Muscle layer of duodenum (tissue), 2 donors: Measurements from ENCODE around the gene CCDC142.

Source experiments
- H3K27ac ChIP-seq: one replicate; pipeline ENCODE4 v1.7.0; 2013; ENCODE audit warnings: mild to moderate bottlenecking, low read length
- H3K27me3 ChIP-seq: one replicate; pipeline ENCODE4 v1.7.0; 2013; ENCODE audit warnings: low read depth, mild to moderate bottlenecking, control low read depth, low read length
- H3K36me3 ChIP-seq, 2 donors: one replicate each; pipeline ENCODE4 v1.7.0; 2013; ENCODE audit warnings: low read length in 2 of 2, control low read depth in 1 of 2, mild to moderate bottlenecking in 1 of 2; ENCODE audit not compliant: insufficient read depth in 2 of 2, control insufficient read depth in 1 of 2
- H3K4me1 ChIP-seq, 2 donors: one replicate each; pipeline ENCODE4 v1.7.0; 2013; ENCODE audit warnings: low read length in 2 of 2, mild to moderate bottlenecking in 2 of 2, control low read depth in 1 of 2, moderate library complexity in 1 of 2; ENCODE audit not compliant: insufficient read depth in 2 of 2, control insufficient read depth in 1 of 2
- H3K4me3 ChIP-seq, 2 donors: one replicate each; pipeline ENCODE4 v1.7.0; 2013; ENCODE audit warnings: low read length in 2 of 2, low read depth in 1 of 2, mild to moderate bottlenecking in 1 of 2
- H3K9me3 ChIP-seq, 2 donors: one replicate each; pipeline ENCODE4 v1.7.0; 2013; ENCODE audit warnings: low read length in 2 of 2, control low read depth in 1 of 2, mild to moderate bottlenecking in 1 of 2; ENCODE audit not compliant: control insufficient read depth in 1 of 2
- donor health status: healthy.

The CCDC142 gene

DNA sequence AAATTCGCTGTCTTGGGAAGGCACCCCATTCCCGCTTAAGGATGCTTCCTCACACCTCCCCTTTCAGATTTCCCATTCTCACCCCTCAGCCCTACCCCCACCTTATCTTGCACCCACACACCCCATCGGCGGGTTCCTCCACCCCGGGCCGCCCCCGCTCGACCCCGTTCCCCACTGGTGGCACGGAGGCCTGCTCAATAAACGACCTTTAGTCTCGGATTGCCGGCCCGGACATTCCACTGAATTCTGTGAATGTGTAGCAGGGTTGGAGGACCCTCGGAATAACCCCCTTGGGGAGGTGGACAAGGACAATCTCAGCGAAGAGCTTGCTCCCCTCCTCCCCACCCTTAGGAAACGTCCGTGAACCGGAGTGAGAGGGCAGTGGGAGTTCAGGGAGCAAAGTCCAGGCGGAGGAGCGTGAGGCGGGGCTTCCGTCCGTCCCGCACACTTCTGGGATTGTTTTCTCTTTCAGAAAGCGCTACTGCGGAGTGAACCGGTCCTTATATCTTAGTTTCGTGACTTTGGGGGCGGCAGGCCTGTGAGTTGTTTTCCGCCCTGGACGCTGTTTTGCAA, 19.4 kb upstream of the CCDC142 start:
- no peaks in the 10 kb centered on the region for H3K9me3 ChIP-seq
- H3K36me3 ChIP-seq, result peaks cover 13 to 22% of the 10 kb centered on the region in 2 donors
- H3K27ac ChIP-seq, result peak overlapping the region; percentile 83
- H3K27me3 ChIP-seq, result peaks cover 33% of the 10 kb centered on the region
- peak overlapping the region; percentile 62 to 80 for H3K4me3 ChIP-seq
- peaks cover 22 to 71% of the 10 kb centered on the region in 2 donors for H3K4me1 ChIP-seq

- H3K9me3 ChIP-seq, result no peaks in the 10 kb centered on the region
- peaks cover 17 to 67% of the 10 kb centered on the region in 2 donors for H3K4me1 ChIP-seq
- peaks cover 38% of the 10 kb centered on the region for H3K27me3 ChIP-seq
- no peak overlapping the region for H3K27ac ChIP-seq
- no peak overlapping the region for H3K4me3 ChIP-seq
- peaks cover 13 to 20% of the 10 kb centered on the region in 2 donors for H3K36me3 ChIP-seq
Observed at GRCh38 chr2:74501335-74502071, 18.7 kb upstream of the CCDC142 start.

- H3K4me1 ChIP-seq, result peaks cover 11 to 57% of the 10 kb centered on the region in 2 donors
- no peaks in the 10 kb centered on the region for H3K9me3 ChIP-seq
- H3K27ac ChIP-seq, result no peak overlapping the region
- no peak overlapping the region for H3K4me3 ChIP-seq
- peaks cover 10 to 15% of the 10 kb centered on the region in 2 donors for H3K36me3 ChIP-seq
- H3K27me3 ChIP-seq, result peaks cover 38% of the 10 kb centered on the region
Observed at GRCh38 chr2:74500578-74500946, 17.8 kb upstream of the CCDC142 start.

- Histone ChIP-seq H3K27me3 (peaks cover 38% of the 10 kb centered on the region), H3K4me1 (peaks cover 7 to 52% of the 10 kb centered on the region in 2 donors), H3K27ac (no peak overlapping the region), H3K9me3 (no peaks in the 10 kb centered on the region), H3K36me3 (peaks cover 5 to 10% of the 10 kb centered on the region in 2 donors), H3K4me3 (peak overlapping the region in 1 of 2 donors; percentile 54)
Observed at GRCh38 chr2:74499940-74500577, 17.3 kb upstream of the CCDC142 start.

DNA sequence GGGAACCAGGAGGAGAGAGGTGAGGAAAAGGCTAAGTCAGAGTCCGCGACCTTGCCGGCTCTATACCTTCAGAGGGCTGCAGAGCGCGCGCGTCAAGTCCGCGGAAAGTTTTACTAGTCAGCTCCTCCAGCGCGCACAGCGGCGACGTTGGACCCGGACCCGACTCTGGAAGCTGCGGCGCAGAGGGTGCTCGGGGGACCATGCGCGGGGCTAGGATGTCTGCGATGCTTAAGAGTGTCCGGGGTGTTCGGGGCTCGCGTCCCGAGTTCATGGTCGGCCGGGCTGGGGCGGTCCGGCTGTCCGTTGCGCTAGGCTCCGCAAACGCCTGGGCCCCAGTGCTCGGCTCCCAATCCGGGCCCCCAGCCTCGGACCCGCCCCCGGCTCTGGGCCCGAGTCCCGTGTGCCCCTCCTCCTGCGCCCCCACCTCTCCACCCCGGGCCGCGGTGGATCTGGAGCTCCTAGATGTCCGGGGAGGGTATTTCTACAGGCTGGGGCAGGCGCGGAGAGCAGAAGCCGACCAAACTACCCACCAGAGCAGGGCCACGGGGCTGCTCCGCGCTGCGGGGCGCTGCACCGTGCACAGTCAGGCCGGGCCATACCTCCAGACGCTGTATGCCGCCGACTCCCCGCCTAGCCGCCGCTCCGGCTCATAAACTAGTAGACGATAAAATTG, 16.6 kb upstream of the CCDC142 start, which contains the start of gene LBX2:
Gene LBX2, minus strand, starts transcription at position 337 of the 673 bp plus-strand sequence. Its CDS starts 66 bp downstream, at position 271.
- peaks cover 38% of the 10 kb centered on the region for H3K27me3 ChIP-seq
- peaks cover 7 to 46% of the 10 kb centered on the region in 2 donors for H3K4me1 ChIP-seq

GRCh38 chr2:74498500-74499266, 15.9 kb upstream of the CCDC142 start:
- H3K36me3 ChIP-seq, result peaks cover 5 to 6% of the 10 kb centered on the region in 2 donors
- no peak overlapping the region for H3K27ac ChIP-seq
- peak overlapping the region; percentile 52 to 54 for H3K4me3 ChIP-seq
- peaks cover 38% of the 10 kb centered on the region for H3K27me3 ChIP-seq
- no peaks in the 10 kb centered on the region for H3K9me3 ChIP-seq
- peaks cover 3 to 41% of the 10 kb centered on the region in 2 donors for H3K4me1 ChIP-seq

More for the DNA sequence above, 16.6 kb upstream of the CCDC142 start, which contains the start of gene LBX2:
- no peak within 1 kb of the TSS for H3K27ac ChIP-seq
- no peaks in the 10 kb centered on the region for H3K9me3 ChIP-seq
- peak within 1 kb of the TSS; percentile 52 to 54 for H3K4me3 ChIP-seq
- peaks cover 0 to 4% of the 10 kb centered on the region in 2 donors for H3K36me3 ChIP-seq

- Histone ChIP-seq H3K4me3 (peak overlapping the region; percentile 52 to 54), H3K9me3 (no peaks in the 10 kb centered on the region), H3K27me3 (peaks cover 38% of the 10 kb centered on the region), H3K36me3 (peaks cover 12 to 14% of the 10 kb centered on the region in 2 donors), H3K27ac (no peak overlapping the region), H3K4me1 (peaks cover 3 to 34% of the 10 kb centered on the region in 2 donors)
Observed at GRCh38 chr2:74497777-74498499, 15.1 kb upstream of the CCDC142 start.

DNA sequence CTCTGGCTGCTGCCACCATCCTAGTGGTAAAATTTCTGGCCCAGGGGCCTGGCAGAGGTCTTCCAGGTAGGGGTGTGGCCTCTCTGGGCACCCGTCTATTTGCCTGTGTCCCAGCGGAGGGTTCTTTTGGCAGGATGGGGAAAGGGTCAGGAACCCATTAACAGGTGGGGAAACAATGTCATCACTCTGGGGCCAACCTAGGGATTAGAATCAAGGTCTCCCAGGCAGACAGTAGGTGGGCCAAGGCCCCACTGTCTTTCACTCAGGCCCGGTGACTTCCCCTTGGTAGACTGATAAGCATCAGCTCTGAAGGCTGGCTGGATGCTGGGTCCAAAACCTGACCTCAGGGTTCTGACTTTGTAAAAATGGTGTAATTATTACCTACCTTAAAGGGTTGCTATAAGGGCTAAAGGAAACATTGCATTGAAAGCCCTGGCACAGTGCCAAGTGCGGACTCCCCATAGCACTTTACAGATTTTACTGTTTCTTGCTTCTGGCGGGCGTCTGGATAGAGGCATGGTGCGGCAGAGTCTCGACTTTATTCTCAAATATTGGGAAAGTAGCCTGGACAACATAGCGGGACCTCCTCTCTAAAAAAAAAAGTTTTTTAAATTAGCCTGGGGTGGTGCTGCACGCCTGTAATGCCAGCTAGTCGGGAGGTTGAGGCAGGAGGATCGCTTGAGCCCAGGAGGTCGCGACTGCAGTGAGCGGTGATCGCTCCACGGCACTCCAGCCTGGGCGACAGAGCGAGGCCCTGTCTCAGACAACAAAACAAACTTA, 14.4 kb upstream of the CCDC142 start:
- peaks cover 38% of the 10 kb centered on the region for H3K27me3 ChIP-seq
- peak overlapping the region in 1 of 2 donors; percentile 54 for H3K4me3 ChIP-seq
- no peak overlapping the region for H3K27ac ChIP-seq
- no peaks in the 10 kb centered on the region for H3K9me3 ChIP-seq
- peaks cover 20 to 21% of the 10 kb centered on the region in 2 donors for H3K36me3 ChIP-seq
- peaks cover 3 to 30% of the 10 kb centered on the region in 2 donors for H3K4me1 ChIP-seq

GRCh38 chr2:74495440-74495839, 12.6 kb upstream of the CCDC142 start:
- H3K4me3 ChIP-seq, result no peak overlapping the region
- no peaks in the 10 kb centered on the region for H3K9me3 ChIP-seq
- H3K27ac ChIP-seq, result no peak overlapping the region
- H3K4me1 ChIP-seq, result peaks cover 3 to 30% of the 10 kb centered on the region in 2 donors
- H3K36me3 ChIP-seq, result peaks cover 37 to 39% of the 10 kb centered on the region in 2 donors
- peaks cover 27% of the 10 kb centered on the region for H3K27me3 ChIP-seq
